DMS 273 treated with DMSO at 0.1 percent for 48 hours (cell line): Measurements from ENCODE around the gene PDE4A.

Source experiments
- DNase-seq: peaks from one replicate; lab custom pipeline; 2025; lab: John Stamatoyannopoulos, UW

PDE4A gene

DNA sequence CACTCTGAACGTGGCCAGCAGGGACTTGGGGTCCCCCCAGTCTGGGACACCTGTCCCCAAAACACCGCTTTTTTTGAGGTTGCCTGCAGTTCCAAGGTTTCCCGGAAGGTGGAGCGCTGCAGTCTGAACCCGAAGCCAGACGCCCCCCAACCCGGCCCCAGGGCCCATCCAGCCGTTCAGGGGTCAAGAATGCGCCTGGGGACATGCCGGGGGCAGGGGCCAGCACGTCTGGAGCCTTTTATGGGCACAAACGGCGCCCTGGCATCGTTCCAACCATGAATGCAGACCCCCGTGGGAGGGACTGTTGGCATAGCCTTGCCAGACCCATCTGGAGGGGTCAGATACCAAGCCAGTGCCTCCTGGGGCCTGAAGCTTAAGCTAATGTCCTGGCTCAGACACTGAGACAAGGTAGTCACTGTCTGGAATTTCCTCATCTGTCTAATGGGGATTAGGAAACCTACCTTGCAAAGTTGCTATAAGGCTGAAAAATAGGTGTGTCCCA is 90.0 kb downstream of the PDE4A start:
- DNase-seq: no peak

DNA sequence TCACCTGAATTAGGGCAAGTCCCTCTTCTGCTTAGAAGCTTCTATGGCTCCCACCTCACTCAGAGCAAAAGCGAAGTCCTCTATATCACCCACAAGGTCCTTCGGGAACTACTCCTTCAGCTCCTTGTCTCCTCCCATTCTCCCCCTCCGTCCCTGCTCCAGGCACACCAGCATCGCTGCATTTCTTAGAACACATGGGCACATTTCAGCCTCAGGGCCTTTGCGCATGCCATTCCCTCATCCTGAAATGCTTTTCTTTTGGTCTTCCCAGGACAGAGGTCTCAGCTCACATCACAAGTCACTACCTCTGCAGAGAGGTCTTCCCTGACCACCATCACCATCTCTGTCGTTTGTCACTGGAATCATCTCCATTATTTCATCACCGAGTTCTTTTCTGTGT is 92.9 kb downstream of the PDE4A start:
- DNase-seq: no peak

DNA sequence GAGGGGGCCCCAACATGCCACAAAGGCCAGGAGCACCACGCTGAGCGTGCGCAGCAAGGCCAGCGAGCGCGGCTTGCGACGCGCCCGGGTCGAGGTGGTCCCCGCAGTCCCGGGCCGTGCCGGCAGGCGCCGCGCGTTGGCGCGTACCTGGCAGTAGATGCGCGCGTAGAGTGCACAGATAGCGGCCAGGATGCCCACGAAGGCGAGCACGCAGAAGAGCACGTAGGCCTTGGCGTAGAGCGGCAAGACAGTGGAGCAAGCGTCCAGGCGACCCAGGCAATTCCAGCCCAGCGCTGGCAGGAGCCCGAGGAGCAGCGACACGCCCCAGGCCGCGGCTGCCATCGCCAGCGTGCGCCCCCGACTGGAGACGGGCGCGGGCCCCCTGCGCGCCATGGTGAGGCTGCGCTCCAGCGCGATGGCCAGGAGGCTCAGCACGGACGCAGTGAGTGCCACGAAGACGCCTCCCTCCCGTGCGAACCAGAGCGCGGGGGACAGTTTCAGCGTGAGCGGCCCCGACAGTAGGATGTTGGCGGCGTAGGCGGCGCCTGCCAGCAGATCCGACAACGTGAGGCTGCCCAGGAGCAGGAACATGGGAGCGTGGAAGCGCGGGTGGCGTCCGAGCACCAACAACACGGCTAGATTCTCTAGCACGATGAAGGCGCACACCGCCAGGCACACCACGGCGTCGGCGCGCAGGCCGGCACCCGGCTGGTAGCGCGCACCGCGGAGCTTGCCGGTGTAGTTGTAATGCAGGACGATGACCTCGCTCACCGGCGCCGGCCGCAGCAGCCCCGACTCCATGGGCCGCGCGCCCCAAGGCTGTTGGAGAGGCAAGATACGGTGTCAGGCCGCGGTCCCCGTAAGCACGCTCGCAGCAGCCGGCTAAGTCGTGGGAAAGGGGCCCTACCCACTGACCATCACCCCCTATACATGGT is 94.1 kb downstream of the PDE4A start:
- no peak for DNase-seq

GRCh38 chr19:10516064-10516385 is 95.7 kb downstream of the PDE4A start:
- DNase-seq: no peak

DNA sequence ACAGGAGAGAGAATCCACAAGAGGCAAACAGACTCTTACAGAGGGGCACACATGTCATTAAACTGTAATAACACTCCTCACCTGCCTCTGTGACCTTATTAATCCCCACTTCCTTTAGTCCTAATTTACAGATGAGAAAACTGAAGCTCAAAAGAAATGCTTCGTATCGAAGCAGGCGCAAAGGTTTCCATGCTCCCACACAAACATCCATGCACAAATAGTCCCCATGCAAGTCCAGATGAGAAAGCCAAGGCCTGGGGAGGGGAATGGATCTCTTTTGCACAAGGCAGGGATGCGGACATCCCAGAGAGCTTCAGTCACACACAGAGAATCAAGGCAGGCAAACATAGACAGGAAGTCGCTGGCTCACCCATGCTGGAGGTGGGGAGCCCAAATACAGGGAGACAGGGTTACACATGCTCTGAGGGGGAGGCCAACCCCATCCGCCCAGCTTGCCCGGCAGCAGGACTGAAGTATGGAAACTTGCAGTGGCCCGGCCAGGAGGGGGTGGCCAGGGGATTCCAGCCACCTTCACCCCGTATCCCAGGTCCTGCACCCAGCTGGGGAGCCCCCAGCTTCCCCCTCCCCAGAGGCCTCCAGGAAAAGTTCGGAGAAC is 96.4 kb downstream of the PDE4A start:
- DNase-seq: no peak

GRCh38 chr19:10517361-10517759 is 97.0 kb downstream of the PDE4A start, which contains the start of gene S1PR5:
TSS of gene S1PR5 (minus strand) at chr19:10517447. CDS start at chr19:10515011, 2,436 bp downstream.
- DNase-seq: no peak

DNA sequence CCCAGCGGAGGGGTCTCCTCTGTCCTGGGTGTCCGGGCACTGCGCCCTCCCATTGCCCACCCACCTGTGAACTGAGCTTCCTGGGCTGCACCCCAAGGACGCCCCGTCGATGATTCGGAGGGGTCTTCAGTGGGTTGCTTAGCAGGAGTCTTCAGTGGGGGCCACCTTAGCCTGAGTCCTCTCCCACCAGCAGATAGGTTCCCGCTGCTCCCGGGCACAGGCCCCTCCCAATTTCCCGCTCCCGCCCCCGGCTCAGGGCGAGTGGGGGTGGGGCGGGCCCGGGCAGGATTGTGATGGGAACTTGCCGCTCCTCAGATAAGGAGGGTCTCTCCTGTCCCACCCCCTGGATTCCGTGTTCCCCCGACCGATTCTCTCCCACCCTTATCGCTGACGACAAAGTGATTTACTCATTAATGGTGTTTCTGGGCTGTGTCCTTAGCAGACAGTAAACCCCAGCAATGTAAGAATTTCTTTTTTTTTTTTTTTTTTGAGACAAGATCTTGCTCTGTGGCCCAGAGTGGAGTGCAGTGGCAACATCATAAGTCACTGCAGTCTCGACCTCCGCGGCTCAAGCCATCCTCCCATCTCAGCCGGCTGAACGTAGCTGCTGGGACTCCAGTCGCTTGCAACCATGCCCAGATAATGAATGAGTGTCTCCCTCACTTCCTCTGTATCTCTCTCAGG is 97.6 kb downstream of the PDE4A start:
- no peak for DNase-seq

DNA sequence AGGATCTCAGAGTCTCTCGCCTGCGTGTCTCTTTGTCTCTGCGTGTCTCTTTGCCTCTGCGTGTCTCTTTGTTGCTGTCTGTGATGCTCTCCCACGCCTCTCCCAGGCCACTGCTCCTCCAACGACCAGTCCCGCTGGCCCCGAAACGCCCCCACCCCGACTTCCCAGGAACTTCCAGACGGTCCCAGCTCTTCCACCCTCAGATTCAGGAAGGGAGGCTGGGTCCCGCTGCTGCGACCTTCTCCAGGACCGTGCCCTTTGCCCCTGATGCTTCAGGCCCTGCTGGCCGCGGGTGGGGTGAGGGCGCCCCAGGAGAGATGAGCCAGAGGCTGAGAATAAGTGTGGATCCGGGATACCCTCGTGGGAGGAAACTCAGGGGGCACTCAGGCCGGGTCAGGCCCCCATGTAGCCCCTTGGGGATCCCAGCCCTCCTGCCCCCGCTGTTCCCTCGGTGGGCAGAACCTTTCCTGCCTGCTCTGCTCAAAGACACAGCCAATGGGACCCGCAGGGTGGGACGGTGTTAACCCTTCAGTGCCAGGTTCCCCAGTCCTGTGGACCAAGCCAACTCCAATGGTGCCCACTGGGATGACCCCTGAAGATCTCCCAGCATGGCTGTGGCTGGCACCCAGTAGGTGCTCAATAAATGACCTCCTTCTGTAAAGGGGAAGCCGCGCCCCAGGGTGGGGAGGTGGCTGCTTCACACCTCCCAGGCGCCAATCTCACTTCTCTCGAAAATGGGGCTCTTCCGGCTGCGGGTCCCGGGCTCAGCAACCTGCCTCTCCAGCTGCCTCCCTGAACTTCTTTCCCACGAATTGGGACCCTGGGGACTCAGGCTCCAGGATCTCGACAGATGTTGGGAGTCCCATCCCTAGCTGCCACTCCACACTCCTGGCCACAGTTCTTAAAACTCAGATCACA is 98.4 kb downstream of the PDE4A start:
- DNase-seq: peak; percentile 65
